Lower leg skin (tissue), 3 donors: ENCODE measurements around the gene FOLR3.

ENCODE experiments used
- CTCF ChIP-seq, 3 donors: fragments of 450-650 bp; IDR thresholded peaks; one replicate each; pipeline ENCODE4 v1.5.1; 2016; ENCODE audit warnings: antibody characterized with exemption in 3 of 3, mild to moderate bottlenecking in 3 of 3, moderate library complexity in 2 of 3
- POLR2A ChIP-seq, 2 donors: fragments of 450-650 bp; IDR thresholded peaks; one replicate each; pipeline ENCODE4 v1.6.1; 2016 to 2017; ENCODE audit warnings: antibody characterized with exemption in 2 of 2, mild to moderate bottlenecking in 1 of 2, moderate library complexity in 1 of 2

- TF ChIP-seq CTCF (IDR thresholded peaks at IDR 0.05): no peak
- TF ChIP-seq POLR2A (IDR thresholded peaks at IDR 0.05): no peak
Observed at GRCh38 chr11:72116019-72116755, 19.3 kb upstream of the FOLR3 start.
